Peyer's patch (tissue), 4 donors: ENCODE measurements around the gene COX5B.

ENCODE experiments used
- POLR2A ChIP-seq, 2 donors: fragments of 450-650 bp; IDR thresholded peaks; one replicate each; pipeline ENCODE4 v1.5.1; 2017; ENCODE audit warnings: antibody characterized with exemption in 2 of 2, mild to moderate bottlenecking in 2 of 2, moderate library complexity in 2 of 2
- TF ChIP-seq, protein P1 (sequence below), 6 experiments: fragments of 450-650 bp in 4 of 6; fragments of 200-600 bp in 2 of 6; sonication (generic) in 1 of 6; IDR thresholded peaks; one replicate each; pipeline ENCODE4 v1.5.1; 2017 to 2019; ENCODE audit warnings: antibody characterized with exemption in 6 of 6, mild to moderate bottlenecking in 3 of 6, moderate library complexity in 1 of 6

DNA sequence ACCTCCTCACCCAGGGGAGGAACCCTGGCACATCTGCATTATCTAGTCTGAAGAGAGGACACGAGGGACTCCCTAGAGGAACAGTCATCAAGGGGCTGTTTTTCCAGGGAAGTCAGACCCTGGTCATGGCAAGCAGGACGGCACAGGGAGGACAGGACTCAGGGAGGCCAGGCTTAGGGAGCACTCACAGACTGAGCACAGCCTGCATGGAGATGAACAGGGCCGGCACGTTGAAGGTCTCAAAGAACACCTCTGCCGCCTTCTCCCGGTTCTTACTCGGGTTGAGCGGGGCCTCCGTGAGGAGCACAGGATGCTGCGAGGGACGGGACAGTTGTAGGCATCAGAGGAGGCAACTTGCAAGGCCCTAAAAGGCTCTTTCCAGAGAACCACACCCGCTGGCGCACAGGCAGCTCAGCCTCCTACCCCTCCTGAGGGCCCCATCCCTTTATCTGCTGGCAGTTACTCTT is 12.9 kb downstream of the COX5B start:
- TF ChIP-seq, protein P1, sequence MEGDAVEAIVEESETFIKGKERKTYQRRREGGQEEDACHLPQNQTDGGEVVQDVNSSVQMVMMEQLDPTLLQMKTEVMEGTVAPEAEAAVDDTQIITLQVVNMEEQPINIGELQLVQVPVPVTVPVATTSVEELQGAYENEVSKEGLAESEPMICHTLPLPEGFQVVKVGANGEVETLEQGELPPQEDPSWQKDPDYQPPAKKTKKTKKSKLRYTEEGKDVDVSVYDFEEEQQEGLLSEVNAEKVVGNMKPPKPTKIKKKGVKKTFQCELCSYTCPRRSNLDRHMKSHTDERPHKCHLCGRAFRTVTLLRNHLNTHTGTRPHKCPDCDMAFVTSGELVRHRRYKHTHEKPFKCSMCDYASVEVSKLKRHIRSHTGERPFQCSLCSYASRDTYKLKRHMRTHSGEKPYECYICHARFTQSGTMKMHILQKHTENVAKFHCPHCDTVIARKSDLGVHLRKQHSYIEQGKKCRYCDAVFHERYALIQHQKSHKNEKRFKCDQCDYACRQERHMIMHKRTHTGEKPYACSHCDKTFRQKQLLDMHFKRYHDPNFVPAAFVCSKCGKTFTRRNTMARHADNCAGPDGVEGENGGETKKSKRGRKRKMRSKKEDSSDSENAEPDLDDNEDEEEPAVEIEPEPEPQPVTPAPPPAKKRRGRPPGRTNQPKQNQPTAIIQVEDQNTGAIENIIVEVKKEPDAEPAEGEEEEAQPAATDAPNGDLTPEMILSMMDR (IDR thresholded peaks at IDR 0.05) = no peak
- TF ChIP-seq POLR2A (IDR thresholded peaks at IDR 0.05) = no peak
